ENCODE results near the gene CCP110. TPM values are rescaled to one million over a fixed set of nuclear protein-coding genes. Genes with fewer than 3 reads are reported as not detected.

Gene CCP110
- total RNA-seq, 4 donors from 2014 or later, result 5.1 to 52.7 (median 24.5) TPM

- H3K4me3 ChIP-seq, result no peak overlapping the region
- H3K27ac ChIP-seq, result no peak overlapping the region
- H3K36me3 ChIP-seq, result no peaks in the 10 kb centered on the region
- intact Hi-C loops (cut with DNase I; ENCODE audit: low total_unique reads), result no loop called here
- no peaks in the 10 kb centered on the region for H3K9me3 ChIP-seq
- H3K4me1 ChIP-seq, result no peaks in the 10 kb centered on the region
- TF ChIP-seq, protein P1, sequence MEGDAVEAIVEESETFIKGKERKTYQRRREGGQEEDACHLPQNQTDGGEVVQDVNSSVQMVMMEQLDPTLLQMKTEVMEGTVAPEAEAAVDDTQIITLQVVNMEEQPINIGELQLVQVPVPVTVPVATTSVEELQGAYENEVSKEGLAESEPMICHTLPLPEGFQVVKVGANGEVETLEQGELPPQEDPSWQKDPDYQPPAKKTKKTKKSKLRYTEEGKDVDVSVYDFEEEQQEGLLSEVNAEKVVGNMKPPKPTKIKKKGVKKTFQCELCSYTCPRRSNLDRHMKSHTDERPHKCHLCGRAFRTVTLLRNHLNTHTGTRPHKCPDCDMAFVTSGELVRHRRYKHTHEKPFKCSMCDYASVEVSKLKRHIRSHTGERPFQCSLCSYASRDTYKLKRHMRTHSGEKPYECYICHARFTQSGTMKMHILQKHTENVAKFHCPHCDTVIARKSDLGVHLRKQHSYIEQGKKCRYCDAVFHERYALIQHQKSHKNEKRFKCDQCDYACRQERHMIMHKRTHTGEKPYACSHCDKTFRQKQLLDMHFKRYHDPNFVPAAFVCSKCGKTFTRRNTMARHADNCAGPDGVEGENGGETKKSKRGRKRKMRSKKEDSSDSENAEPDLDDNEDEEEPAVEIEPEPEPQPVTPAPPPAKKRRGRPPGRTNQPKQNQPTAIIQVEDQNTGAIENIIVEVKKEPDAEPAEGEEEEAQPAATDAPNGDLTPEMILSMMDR (IDR thresholded peaks at IDR 0.05), result no peak
- no peak for TF ChIP-seq POLR2A (IDR thresholded peaks at IDR 0.05)
- H3K27me3 ChIP-seq, result no peaks in the 10 kb centered on the region
- no peak for DNase-seq
Observed at GRCh38 chr16:19560078-19560477, 36.3 kb downstream of the CCP110 start.

GRCh38 chr16:19563377-19563776 lies 39.6 kb downstream of the CCP110 start:
- no peak overlapping the region for H3K27ac ChIP-seq
- no peak overlapping the region for H3K4me3 ChIP-seq
- intact Hi-C loops (cut with DNase I; ENCODE audit: low total_unique reads), result no loop called here
- H3K36me3 ChIP-seq, result no peaks in the 10 kb centered on the region
- no peak for DNase-seq
- TF ChIP-seq POLR2A (IDR thresholded peaks at IDR 0.05), result no peak
- TF ChIP-seq, protein P1 (IDR thresholded peaks at IDR 0.05), result no peak
- no peaks in the 10 kb centered on the region for H3K27me3 ChIP-seq
- no peaks in the 10 kb centered on the region for H3K9me3 ChIP-seq
- no peaks in the 10 kb centered on the region for H3K4me1 ChIP-seq

GRCh38 chr16:19566362-19566761 lies 42.6 kb downstream of the CCP110 start:
- DNase-seq, result no peak
- Histone ChIP-seq H3K36me3 (no peaks in the 10 kb centered on the region), H3K4me3 (no peak overlapping the region), H3K27me3 (no peaks in the 10 kb centered on the region), H3K9me3 (no peaks in the 10 kb centered on the region), H3K4me1 (no peaks in the 10 kb centered on the region), H3K27ac (no peak overlapping the region)
- intact Hi-C loops (cut with DNase I; ENCODE audit: low total_unique reads), result no loop called here
- TF ChIP-seq POLR2A (IDR thresholded peaks at IDR 0.05), result no peak
- TF ChIP-seq, protein P1 (IDR thresholded peaks at IDR 0.05), result no peak

- no peaks in the 10 kb centered on the region for H3K4me1 ChIP-seq
- no peak overlapping the region for H3K27ac ChIP-seq
- intact Hi-C loops (cut with DNase I; ENCODE audit: low total_unique reads), result no loop called here
- no peaks in the 10 kb centered on the region for H3K36me3 ChIP-seq
- no peaks in the 10 kb centered on the region for H3K27me3 ChIP-seq
- no peak overlapping the region for H3K4me3 ChIP-seq
- DNase-seq, result no peak
- no peak for TF ChIP-seq POLR2A (IDR thresholded peaks at IDR 0.05)
- TF ChIP-seq, protein P1 (IDR thresholded peaks at IDR 0.05), result no peak
- H3K9me3 ChIP-seq, result no peaks in the 10 kb centered on the region
Observed at GRCh38 chr16:19567560-19567959, 43.8 kb downstream of the CCP110 start.

GRCh38 chr16:19573997-19574396 lies 50.3 kb downstream of the CCP110 start:
- DNase-seq, result no peak
- Histone ChIP-seq H3K9me3 (no peaks in the 10 kb centered on the region), H3K4me3 (no peak overlapping the region), H3K4me1 (no peaks in the 10 kb centered on the region), H3K27me3 (no peaks in the 10 kb centered on the region), H3K27ac (no peak overlapping the region), H3K36me3 (no peaks in the 10 kb centered on the region)
- intact Hi-C loops (cut with DNase I; ENCODE audit: low total_unique reads), result no loop called here
- TF ChIP-seq, protein P1 (IDR thresholded peaks at IDR 0.05), result no peak
- no peak for TF ChIP-seq POLR2A (IDR thresholded peaks at IDR 0.05)
